Memory B cell (primary cell): Measurements from ENCODE around the gene RNF7.
"Not testable (repeated sequence)": the region's sequence is repeated elsewhere in the genome, so short reads cannot be mapped to it uniquely, and the experiment has no call there.

ENCODE experiments used
- ATAC-seq: fragments of 150-1000 bp; cut with Tn5 transposase; 2 replicates; pipeline ENCODE4 v1.10.0; 2021; ENCODE audit warnings: low read depth, mild to moderate bottlenecking, moderate library complexity
- DNase-seq, 2 donors: peaks; one replicate each; pipeline ENCODE4 v3.0.0; 2022; ENCODE audit warnings: low spot score in 2 of 2
- H3K27ac Mint-ChIP-seq: one replicate; pipeline ENCODE4 v1.8.0; 2022; ENCODE audit warnings: mild to moderate bottlenecking, moderate library complexity, mixed read lengths
- H3K27me3 Mint-ChIP-seq: one replicate; pipeline ENCODE4 v1.8.0; 2022; ENCODE audit warnings: mixed read lengths
- H3K36me3 Mint-ChIP-seq: one replicate; pipeline ENCODE4 v1.8.0; 2022; ENCODE audit warnings: mild to moderate bottlenecking, mixed read lengths
- H3K4me1 Mint-ChIP-seq: one replicate; pipeline ENCODE4 v1.8.0; 2022; ENCODE audit warnings: mixed read lengths
- H3K4me3 Mint-ChIP-seq: one replicate; pipeline ENCODE4 v1.8.0; 2022; ENCODE audit warnings: mild to moderate bottlenecking, moderate library complexity, mixed read lengths
- H3K9me3 Mint-ChIP-seq: one replicate; pipeline ENCODE4 v1.8.0; 2022; ENCODE audit warnings: mixed read lengths

RNF7 gene

DNA sequence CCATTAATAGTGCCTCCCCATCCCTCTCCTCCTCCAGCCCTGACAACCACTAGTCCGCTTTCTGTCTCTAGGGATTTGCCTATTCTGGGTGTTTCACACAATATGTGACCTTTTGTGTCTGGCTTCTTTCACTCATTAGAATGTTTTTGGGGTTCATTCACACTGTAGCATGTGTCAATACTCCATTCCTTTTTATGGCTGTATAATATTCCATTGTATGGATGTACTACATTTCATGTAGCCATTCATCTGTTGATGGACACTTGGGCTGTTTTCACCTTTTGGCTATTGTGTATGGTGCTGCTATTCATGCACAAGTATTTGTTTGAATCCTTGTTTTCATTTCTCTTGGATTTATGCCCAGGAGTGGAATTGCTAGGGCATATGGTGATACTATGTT is 41.6 kb downstream of the RNF7 start:
- H3K4me1 Mint-ChIP-seq, result no peaks in the 10 kb centered on the region
- no peaks in the 10 kb centered on the region for H3K9me3 Mint-ChIP-seq
- no peak overlapping the region for H3K27ac Mint-ChIP-seq
- ATAC-seq (no peak), DNase-seq (no peak)
- no peaks in the 10 kb centered on the region for H3K36me3 Mint-ChIP-seq
- peaks cover 7% of the 10 kb centered on the region for H3K27me3 Mint-ChIP-seq
- H3K4me3 Mint-ChIP-seq, result no peak overlapping the region

DNA sequence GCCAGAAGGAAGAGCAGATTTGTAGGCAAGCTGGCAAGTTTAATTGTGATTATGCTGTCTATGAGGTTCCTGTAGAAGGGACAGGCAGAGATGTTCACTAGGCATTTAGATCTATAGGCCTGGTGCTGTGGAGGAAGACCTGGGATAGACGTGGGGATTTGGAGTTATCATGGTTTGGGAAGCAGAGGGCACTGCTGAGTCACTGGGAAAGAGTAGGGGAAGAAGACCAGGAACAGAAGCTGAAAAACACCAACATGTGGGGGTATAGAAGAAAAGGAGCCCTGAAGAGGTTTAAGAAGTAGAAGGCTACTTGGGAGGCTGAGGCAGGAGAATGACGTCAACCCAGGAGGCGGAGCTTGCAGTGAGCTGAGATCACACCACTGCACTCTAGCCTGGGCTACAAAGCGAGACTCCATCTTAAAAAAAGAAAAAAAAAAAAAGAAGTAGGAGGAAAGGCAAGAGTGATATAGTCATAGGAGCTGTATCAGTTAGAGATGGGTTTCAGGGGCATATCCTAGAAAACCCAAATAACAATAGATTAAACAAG is 44.4 kb downstream of the RNF7 start:
- Mint-ChIP-seq H3K27me3 (peaks cover 7% of the 10 kb centered on the region), H3K9me3 (no peaks in the 10 kb centered on the region), H3K36me3 (no peaks in the 10 kb centered on the region), H3K4me3 (no peak overlapping the region), H3K4me1 (no peaks in the 10 kb centered on the region), H3K27ac (no peak overlapping the region)
- DNase-seq, result no peak
- ATAC-seq, result no peak

DNA sequence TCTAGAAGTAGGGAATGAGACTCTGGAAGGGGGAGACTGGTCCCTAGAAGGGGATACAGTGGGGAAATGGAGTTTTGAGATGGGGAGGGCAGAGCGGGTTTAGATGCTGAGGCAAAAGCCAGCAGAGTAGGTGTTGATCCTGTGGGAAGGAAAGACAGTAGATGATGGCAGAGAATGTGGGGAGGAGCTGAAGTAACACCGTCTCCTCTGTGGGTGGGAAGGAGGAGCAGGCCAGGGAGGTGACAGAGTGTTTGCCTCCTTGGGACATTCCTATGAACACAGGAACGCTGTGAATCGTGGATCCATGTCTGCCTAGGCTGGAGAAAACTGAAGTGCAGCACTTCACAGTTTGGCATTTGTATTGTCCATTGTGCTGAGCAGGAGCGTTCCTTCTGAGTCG is 45.5 kb downstream of the RNF7 start:
- H3K27ac Mint-ChIP-seq, result no peak overlapping the region
- peaks cover 7% of the 10 kb centered on the region for H3K27me3 Mint-ChIP-seq
- ATAC-seq, result no peak
- H3K36me3 Mint-ChIP-seq, result no peaks in the 10 kb centered on the region
- no peaks in the 10 kb centered on the region for H3K4me1 Mint-ChIP-seq
- H3K4me3 Mint-ChIP-seq, result no peak overlapping the region
- H3K9me3 Mint-ChIP-seq, result no peaks in the 10 kb centered on the region
- no peak for DNase-seq

DNA sequence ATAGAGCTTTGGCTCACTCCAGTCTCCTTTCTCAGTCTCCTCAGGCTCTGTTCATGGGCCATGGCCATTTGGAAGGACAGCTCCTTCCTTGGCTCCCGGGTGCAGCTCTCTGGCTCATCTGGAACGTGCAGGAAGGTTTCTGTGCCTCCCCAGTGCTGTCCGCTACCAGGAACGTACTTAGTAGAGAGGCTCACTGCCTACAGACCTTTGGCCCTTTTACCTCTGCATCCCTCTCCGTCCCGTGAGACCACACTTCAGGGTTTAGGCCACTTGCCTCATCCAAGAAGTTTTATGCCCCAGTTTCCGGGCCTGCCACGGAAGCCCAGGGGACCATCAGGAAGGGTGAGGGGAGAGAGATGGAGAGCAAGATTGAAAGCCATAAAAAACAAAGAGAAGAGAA is 46.0 kb downstream of the RNF7 start:
- no peak for ATAC-seq
- Mint-ChIP-seq H3K36me3 (no peaks in the 10 kb centered on the region), H3K9me3 (no peaks in the 10 kb centered on the region), H3K27ac (no peak overlapping the region), H3K27me3 (peaks cover 7% of the 10 kb centered on the region), H3K4me3 (no peak overlapping the region), H3K4me1 (no peaks in the 10 kb centered on the region)
- DNase-seq, result no peak

DNA sequence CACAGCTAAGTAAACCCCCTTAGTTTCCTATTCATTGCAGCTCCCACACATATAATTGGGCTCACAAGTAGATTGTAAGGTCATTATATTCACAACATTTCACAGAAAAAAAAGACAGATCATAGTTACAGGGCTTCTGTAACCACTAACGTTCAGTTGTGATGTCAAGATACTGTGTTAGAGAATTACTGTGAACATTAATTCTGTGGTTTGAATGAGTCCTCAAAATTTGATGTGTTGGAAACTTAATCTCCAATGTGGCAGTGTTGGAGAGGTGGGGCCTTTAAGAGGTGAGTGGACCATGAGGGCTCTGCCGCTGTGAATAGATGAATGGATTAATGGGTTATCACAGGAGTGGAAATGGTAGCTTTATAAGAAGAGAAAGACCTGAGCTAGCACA is 46.4 kb downstream of the RNF7 start:
- Mint-ChIP-seq H3K4me1 (no peaks in the 10 kb centered on the region), H3K4me3 (no peak overlapping the region), H3K27ac (no peak overlapping the region), H3K9me3 (no peaks in the 10 kb centered on the region), H3K36me3 (no peaks in the 10 kb centered on the region), H3K27me3 (peaks cover 6% of the 10 kb centered on the region)
- ATAC-seq (no peak), DNase-seq (no peak)

DNA sequence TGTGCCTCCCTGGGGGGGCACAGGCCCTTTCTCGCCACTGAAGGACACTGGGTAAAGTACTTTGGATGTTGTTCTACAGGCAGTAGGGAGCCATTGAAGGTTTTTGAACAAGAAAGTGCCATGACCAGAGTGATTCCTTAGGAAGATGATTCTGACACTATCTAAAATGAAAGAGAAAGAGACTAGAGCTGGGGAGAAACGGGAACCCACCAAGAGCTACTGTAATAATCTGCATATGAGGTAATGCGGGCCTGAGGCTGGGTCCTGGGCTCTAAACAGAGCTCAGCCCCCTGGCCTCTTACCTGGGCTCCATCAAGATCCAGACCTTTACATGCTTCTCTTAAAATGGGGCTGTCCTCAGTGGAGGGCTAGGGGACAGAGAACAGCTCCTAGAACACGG is 50.1 kb downstream of the RNF7 start:
- H3K4me3 Mint-ChIP-seq, result no peak overlapping the region
- H3K27ac Mint-ChIP-seq, result no peak overlapping the region
- ATAC-seq, result no peak
- H3K4me1 Mint-ChIP-seq, result no peaks in the 10 kb centered on the region
- H3K27me3 Mint-ChIP-seq, result peaks cover 2% of the 10 kb centered on the region
- no peak for DNase-seq
- no peaks in the 10 kb centered on the region for H3K9me3 Mint-ChIP-seq
- H3K36me3 Mint-ChIP-seq, result no peaks in the 10 kb centered on the region

DNA sequence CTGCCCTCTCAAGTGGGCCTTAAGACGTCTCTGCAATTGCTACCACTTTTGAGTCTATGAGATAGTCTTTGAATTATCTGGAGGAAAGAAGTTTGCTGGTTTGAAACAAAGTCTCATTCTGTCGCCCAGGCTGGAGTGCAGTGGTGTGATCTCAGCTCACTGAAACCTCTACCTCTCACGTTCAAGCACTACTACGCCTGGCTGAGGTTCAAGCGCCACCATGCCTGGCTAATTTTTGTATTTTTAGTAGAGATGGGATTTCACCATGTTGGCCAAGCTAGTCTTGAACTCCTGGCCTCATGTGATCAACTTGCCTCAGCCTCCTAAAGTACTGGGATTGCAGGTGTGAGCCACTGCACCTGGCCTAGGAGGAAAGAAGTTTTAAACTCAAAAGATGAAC is 50.7 kb downstream of the RNF7 start:
- H3K36me3 Mint-ChIP-seq, H3K9me3 Mint-ChIP-seq, H3K4me1 Mint-ChIP-seq, DNase-seq, H3K27me3 Mint-ChIP-seq, H3K4me3 Mint-ChIP-seq, H3K27ac Mint-ChIP-seq, ATAC-seq: not testable (repeated sequence)

DNA sequence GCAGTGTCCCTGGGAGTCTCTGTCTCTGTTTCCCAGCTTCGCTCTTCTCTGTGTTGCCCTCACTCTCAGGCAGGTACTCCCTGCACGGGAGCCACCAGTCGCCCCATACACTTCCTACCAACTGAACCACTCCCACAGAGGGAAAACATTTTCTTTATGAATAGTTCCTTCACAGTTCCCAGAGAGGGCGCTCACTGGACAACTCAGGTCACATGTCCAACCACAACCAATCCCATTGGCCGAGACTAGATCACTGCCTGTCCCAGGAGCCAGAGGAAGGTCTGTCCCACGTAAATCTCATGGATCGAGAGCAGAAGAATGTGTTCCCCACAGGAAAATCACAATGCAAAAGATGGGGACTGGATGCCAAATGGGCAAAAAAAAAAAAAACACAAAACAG is 51.2 kb downstream of the RNF7 start:
- DNase-seq, result no peak
- Mint-ChIP-seq H3K36me3 (no peaks in the 10 kb centered on the region), H3K4me1 (peaks cover 2% of the 10 kb centered on the region), H3K9me3 (no peaks in the 10 kb centered on the region), H3K27me3 (no peaks in the 10 kb centered on the region), H3K4me3 (no peak overlapping the region), H3K27ac (no peak overlapping the region)
- no peak for ATAC-seq

DNA sequence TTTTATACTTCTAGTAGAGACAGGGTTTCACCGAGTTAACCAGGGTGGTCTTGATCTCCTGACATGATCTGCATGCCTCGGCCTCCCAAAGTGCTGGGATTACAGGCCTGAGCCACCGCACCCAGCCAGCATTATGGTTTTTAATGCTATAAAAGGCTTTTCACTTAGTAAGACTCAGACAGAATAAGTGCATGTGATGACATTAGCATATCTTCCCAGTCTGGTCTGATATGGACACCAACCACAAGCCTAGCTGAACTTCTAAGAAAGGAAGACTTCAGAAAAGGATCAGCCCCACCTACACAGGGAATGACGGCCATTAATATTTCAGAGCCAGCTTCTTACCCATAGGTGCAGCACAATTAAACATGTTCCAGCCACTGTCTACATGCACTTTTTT is 52.1 kb downstream of the RNF7 start:
- H3K9me3 Mint-ChIP-seq, result no peaks in the 10 kb centered on the region
- H3K27ac Mint-ChIP-seq, result no peak overlapping the region
- no peaks in the 10 kb centered on the region for H3K36me3 Mint-ChIP-seq
- no peak overlapping the region for H3K4me3 Mint-ChIP-seq
- no peak for DNase-seq
- no peaks in the 10 kb centered on the region for H3K27me3 Mint-ChIP-seq
- peaks cover 7% of the 10 kb centered on the region for H3K4me1 Mint-ChIP-seq
- no peak for ATAC-seq

DNA sequence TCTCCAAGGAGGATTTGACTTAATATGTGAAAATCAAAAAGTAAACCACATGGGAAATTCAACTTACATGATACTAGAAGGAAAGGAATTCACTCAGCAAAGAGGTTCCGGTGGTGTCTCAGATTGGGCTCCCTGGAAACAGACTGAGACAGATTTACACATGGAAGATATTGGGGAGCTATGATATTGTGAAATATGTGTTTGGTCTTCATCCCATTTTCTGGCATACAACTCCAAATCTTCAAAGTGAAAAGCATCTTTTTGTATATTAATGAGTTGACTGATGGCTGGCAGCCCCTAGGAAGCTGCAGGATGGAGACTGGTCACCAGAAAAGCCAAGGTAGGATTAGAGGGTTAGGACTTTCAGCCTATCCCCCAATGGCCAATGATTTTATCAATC is 54.4 kb downstream of the RNF7 start:
- ATAC-seq, result no peak

DNA sequence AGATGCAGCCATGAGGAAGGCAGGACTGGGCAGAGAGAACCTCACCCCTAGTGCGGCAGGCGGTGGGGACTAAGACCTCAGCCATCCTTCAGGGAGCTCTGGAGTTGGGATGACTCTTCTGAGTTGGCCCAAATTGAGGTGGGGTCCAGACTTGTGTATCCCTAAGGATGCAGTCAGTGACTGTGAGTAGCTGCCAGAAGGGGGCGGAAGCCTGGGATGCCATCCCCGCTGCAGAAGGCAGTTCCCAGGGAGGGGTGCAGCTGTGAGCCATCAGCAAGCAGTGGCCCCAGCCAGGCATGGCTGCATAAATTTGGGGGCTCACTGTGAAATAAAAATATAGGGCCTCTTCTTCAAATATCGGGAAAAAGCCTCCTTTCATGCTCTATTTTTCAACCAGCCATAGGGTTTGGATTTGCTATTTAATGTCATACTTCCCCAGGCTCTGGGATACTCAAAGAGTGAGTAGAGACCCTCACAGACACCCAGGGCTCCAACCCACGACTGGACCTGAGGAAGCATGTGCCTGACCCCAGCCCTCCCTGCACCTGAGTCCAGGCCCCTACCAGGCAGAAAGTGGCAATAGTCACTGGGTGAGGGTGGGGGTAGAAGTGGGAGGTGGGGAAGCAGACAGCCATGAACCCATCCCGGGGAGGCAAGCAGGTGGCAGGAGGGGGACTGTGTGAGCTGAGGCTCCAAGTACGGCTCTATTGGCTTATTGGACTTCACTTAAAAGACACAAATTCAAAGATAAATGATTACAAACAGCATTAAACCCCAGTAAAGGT is 55.6 kb downstream of the RNF7 start:
- no peak for ATAC-seq
- no peaks in the 10 kb centered on the region for H3K36me3 Mint-ChIP-seq
- H3K27me3 Mint-ChIP-seq, result no peaks in the 10 kb centered on the region
- no peaks in the 10 kb centered on the region for H3K9me3 Mint-ChIP-seq
- peaks cover 27% of the 10 kb centered on the region for H3K4me1 Mint-ChIP-seq
- H3K4me3 Mint-ChIP-seq, result no peak overlapping the region
- H3K27ac Mint-ChIP-seq, result no peak overlapping the region
- no peak for DNase-seq

More for the DNA sequence above, 54.4 kb downstream of the RNF7 start:
- Mint-ChIP-seq H3K27me3 (no peaks in the 10 kb centered on the region), H3K4me1 (peaks cover 24% of the 10 kb centered on the region), H3K27ac (no peak overlapping the region), H3K36me3 (no peaks in the 10 kb centered on the region), H3K4me3 (no peak overlapping the region), H3K9me3 (no peaks in the 10 kb centered on the region)
- no peak for DNase-seq

DNA sequence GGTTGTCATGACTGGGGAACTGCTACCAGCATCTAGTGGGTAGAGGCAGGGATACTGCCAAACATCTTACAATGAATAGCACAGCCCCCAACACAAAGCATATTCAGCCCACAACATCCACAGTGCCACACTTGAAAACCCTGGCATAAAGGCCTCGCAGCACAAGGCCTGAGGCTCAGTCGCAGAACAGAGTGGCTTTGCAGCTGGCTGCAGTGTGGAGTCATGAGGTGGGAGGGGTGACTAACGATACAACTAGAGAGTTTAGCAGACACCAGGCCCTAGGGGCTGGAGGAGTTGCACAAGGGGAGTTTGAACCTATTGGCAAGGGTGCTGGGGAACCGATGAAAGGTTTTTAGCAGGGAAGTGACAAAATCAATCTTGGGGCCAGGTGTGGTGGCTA is 57.2 kb downstream of the RNF7 start:
- Mint-ChIP-seq H3K36me3 (no peaks in the 10 kb centered on the region), H3K27ac (no peak overlapping the region), H3K4me3 (no peak overlapping the region), H3K9me3 (no peaks in the 10 kb centered on the region), H3K27me3 (no peaks in the 10 kb centered on the region), H3K4me1 (peaks cover 27% of the 10 kb centered on the region)
- ATAC-seq, result no peak
- DNase-seq, result no peak

DNA sequence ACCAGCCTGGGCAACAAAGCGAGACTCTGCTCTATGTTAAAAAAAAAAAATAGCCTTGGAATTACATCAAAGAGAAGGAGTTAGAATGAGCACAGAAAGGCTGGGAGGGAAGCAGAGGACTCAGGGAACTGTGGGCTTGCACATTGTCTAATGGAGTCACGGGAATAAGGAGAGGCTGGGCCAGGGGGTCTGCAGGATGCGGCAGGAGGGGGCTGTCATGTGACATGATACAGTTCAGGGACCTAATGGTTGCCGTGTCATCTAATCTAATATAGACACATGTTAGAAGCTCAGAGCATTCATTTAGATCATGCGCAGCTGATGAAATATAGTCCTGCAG is 57.6 kb downstream of the RNF7 start:
- Mint-ChIP-seq H3K27me3 (no peaks in the 10 kb centered on the region), H3K36me3 (no peaks in the 10 kb centered on the region), H3K4me1 (peaks cover 27% of the 10 kb centered on the region), H3K27ac (peak overlapping the region; percentile 24), H3K4me3 (no peak overlapping the region), H3K9me3 (no peaks in the 10 kb centered on the region)
- no peak for ATAC-seq
- no peak for DNase-seq

DNA sequence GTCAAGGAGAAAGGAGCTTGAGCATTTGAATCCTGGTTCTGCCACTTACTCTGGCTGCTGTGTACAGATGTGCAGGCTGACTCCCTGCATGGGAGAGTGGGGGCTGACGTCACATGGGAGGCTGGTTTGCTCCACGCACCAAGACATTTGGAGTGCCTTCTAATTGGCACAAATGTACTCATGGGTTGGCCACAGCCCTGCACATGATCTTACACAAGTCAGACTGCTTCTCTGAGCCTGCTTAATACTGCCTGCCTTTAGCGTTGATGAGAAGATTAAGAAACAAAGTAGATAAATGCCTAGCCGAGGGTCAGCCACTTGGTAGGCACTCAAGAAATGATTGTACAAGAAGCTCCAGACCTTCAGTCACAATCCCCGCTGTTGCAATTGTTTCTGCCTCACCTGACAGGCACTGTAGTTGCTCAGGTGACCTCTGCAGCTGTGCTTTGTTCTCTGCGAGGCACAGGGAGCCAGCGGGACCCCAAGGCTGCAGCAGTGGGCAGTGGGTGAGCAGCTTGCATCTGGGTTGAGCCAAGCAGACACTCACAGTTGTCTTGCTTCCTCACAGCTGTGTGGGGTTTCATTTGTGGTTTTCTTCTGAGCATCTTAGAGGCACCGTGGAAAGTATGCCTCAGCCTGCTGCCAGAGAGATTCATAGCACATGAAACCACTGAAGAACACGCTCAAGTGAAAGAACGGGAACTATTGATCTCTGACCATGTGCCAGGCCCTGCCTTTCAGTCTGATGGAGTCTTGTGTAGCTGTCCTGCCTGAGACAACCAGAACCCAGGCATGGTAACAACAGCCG is 58.2 kb downstream of the RNF7 start:
- ATAC-seq, result peak; percentile 88
- Mint-ChIP-seq H3K27me3 (no peaks in the 10 kb centered on the region), H3K27ac (peak overlapping the region; percentile 24), H3K9me3 (no peaks in the 10 kb centered on the region), H3K36me3 (no peaks in the 10 kb centered on the region), H3K4me3 (peak overlapping the region; percentile 78), H3K4me1 (peaks cover 27% of the 10 kb centered on the region)
- DNase-seq, result peak; percentile 24 to 32
